PC-3 (cell line): ENCODE data around the gene BCKDHB. TPM values are rescaled to one million over a fixed set of nuclear protein-coding genes. Genes with fewer than 3 reads are reported as not detected.

Source experiments
- ATAC-seq: fragments of 200-7000 bp; cut with Tn5 transposase; 2 replicates; pipeline ENCODE4 v1.9.1; 2020; ENCODE audit warnings: mild to moderate bottlenecking, moderate library complexity
- BruUV-seq: library from RNA; stranded (reverse); fragments of 400-500 nt; replicated peaks from 2 replicates; lab custom pipeline; 2021; lab: Mats Ljungman, UMichigan
- CTCF ChIA-PET: fragments of 300-600 bp; sonication (Branson Sonifier 250); formaldehyde crosslinking; loops from one replicate; lab custom pipeline; 2022; ENCODE audit warnings: antibody characterized with exemption; lab: Charles Lee
- POLR2A ChIA-PET: fragments of 300-600 bp; sonication (Branson Sonifier 250); formaldehyde crosslinking; loops from one replicate; lab custom pipeline; 2022; ENCODE audit warnings: antibody characterized with exemption; ENCODE audit not compliant: unreplicated experiment; lab: Charles Lee
- DNase-seq: peaks from one replicate; pipeline ENCODE4 v3.0.0-alpha.2; 2015
- H2AFZ ChIP-seq: fragments of 300-600 bp; sonication (generic); 2 replicates; pipeline ENCODE4 v1.6.0; 2016; ENCODE audit warnings: antibody characterized with exemption, low read length
- H3F3A ChIP-seq: fragments of 300-600 bp; sonication (generic); one replicate; pipeline ENCODE4 v1.6.0; 2017; ENCODE audit warnings: antibody characterized with exemption, low read length, control low read depth, mild to moderate bottlenecking; ENCODE audit not compliant: unreplicated experiment
- H3K27ac ChIP-seq: fragments of 300-600 bp; sonication (generic); 2 replicates; pipeline ENCODE4 v1.5.1; 2016; ENCODE audit warnings: mild to moderate bottlenecking, low read length
- H3K27me3 ChIP-seq: fragments of 300-600 bp; sonication (generic); 2 replicates; pipeline ENCODE4 v1.6.1; 2016; ENCODE audit warnings: low read length, mixed read lengths
- H3K36me3 ChIP-seq: fragments of 300-600 bp; sonication (generic); 2 replicates; pipeline ENCODE4 v1.6.1; 2016; ENCODE audit warnings: low read depth, mixed run types, low read length, mixed read lengths
- H3K4me1 ChIP-seq: fragments of 300-600 bp; sonication (generic); 2 replicates; pipeline ENCODE4 v1.5.1; 2016; ENCODE audit warnings: low read length; ENCODE audit not compliant: insufficient read depth
- H3K4me2 ChIP-seq: fragments of 300-600 bp; sonication (generic); 2 replicates; pipeline ENCODE4 v1.6.0; 2016; ENCODE audit warnings: low read length
- H3K4me3 ChIP-seq: fragments of 300-600 bp; sonication (generic); 2 replicates; pipeline ENCODE4 v1.5.1; 2016; ENCODE audit warnings: mild to moderate bottlenecking, low read length, mixed read lengths
- H3K79me2 ChIP-seq: fragments of 300-600 bp; sonication (generic); 2 replicates; pipeline ENCODE4 v1.6.1; 2017; ENCODE audit warnings: low read length, mixed read lengths
- H3K9ac ChIP-seq: fragments of 300-600 bp; sonication (generic); 2 replicates; pipeline ENCODE4 v1.6.0; 2016; ENCODE audit warnings: mild to moderate bottlenecking, low read length
- H3K9me2 ChIP-seq: fragments of 300-600 bp; sonication (generic); replicated peaks from 2 replicates; pipeline ENCODE4 v1.6.1; 2016; ENCODE audit warnings: mixed run types, low read length, mixed read lengths
- H3K9me3 ChIP-seq: fragments of 300-600 bp; sonication (generic); 2 replicates; pipeline ENCODE4 v1.6.1; 2016; ENCODE audit warnings: low read length, mixed read lengths
- H4K20me1 ChIP-seq: fragments of 300-600 bp; sonication (generic); 2 replicates; pipeline ENCODE4 v1.6.1; 2016; ENCODE audit warnings: low read length, mixed read lengths
- EZH2 ChIP-seq: fragments of 300-600 bp; sonication (generic); IDR thresholded peaks from one replicate; pipeline ENCODE4 v1.6.1; 2017; ENCODE audit warnings: antibody characterized with exemption, mild to moderate bottlenecking, low read length; ENCODE audit not compliant: unreplicated experiment
- EZH2phosphoT487 ChIP-seq: fragments of 300-600 bp; sonication (generic); IDR thresholded peaks from 2 replicates; pipeline ENCODE4 v1.6.1; 2018; ENCODE audit warnings: mild to moderate bottlenecking, antibody characterized with exemption, low read length, borderline replicate concordance
- intact Hi-C: fragments of 100-400 bp; cut with micrococcal nuclease; formaldehyde crosslinking; loops from 2 replicates; pipeline ENCODE4 v1.9.0; 2023
- total RNA-seq: library from RNA; depleted of rRNA; stranded (reverse); fragments of >200 nt; gene quantifications from 2 replicates; pipeline ENCODE4 v1.2.3, GENCODE V29; 2014
- TF ChIP-seq, protein P1 (sequence below): fragments of 300-600 bp; sonication (generic); conservative IDR thresholded peaks from 2 replicates; pipeline ENCODE4 v1.5.1; 2017; ENCODE audit warnings: antibody characterized with exemption, low read depth, mild to moderate bottlenecking, low read length

Gene BCKDHB
- total RNA-seq, 1 experiment from 2014 or later, result 9.9 TPM

DNA sequence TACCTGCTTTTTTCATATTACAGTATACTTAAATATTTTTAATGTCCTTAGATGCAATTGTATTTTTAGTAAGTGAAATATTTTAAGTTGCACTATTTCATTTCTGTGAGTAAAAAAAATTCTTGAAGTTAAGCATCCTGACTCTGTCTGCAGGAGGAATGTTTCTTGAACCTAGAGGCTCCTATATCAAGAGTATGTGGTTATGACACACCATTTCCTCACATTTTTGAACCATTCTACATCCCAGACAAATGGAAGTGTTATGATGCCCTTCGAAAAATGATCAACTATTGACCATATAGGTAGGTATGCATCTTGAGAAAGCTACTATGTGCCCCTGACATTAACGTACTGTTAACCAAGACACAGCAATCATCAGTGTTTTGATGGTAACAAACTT is 237.0 kb downstream of the BCKDHB start:
- no peaks in the 10 kb centered on the region for H3F3A ChIP-seq
- POLR2A ChIA-PET, result no interaction called here
- no peak for ATAC-seq
- no peak overlapping the region for H3K27ac ChIP-seq
- H3K27me3 ChIP-seq, result no peaks in the 10 kb centered on the region
- H3K79me2 ChIP-seq, result no peaks in the 10 kb centered on the region
- no peak for DNase-seq
- no peaks in the 10 kb centered on the region for H3K4me1 ChIP-seq
- H4K20me1 ChIP-seq, result no peaks in the 10 kb centered on the region
- intact Hi-C loops, result no loop called here
- no peaks in the 10 kb centered on the region for H3K9me2 ChIP-seq
- no peak overlapping the region for H3K4me2 ChIP-seq
- H3K9me3 ChIP-seq, result no peaks in the 10 kb centered on the region
- H3K36me3 ChIP-seq, result no peaks in the 10 kb centered on the region
- H2AFZ ChIP-seq, result no peak overlapping the region
- H3K4me3 ChIP-seq, result no peak overlapping the region
- TF ChIP-seq, protein P1, sequence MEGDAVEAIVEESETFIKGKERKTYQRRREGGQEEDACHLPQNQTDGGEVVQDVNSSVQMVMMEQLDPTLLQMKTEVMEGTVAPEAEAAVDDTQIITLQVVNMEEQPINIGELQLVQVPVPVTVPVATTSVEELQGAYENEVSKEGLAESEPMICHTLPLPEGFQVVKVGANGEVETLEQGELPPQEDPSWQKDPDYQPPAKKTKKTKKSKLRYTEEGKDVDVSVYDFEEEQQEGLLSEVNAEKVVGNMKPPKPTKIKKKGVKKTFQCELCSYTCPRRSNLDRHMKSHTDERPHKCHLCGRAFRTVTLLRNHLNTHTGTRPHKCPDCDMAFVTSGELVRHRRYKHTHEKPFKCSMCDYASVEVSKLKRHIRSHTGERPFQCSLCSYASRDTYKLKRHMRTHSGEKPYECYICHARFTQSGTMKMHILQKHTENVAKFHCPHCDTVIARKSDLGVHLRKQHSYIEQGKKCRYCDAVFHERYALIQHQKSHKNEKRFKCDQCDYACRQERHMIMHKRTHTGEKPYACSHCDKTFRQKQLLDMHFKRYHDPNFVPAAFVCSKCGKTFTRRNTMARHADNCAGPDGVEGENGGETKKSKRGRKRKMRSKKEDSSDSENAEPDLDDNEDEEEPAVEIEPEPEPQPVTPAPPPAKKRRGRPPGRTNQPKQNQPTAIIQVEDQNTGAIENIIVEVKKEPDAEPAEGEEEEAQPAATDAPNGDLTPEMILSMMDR, result no peak
- TF ChIP-seq EZH2 (no peak), EZH2phosphoT487 (no peak)
- CTCF ChIA-PET, result no interaction called here
- BruUV-seq, result no TSS peak
- no peak overlapping the region for H3K9ac ChIP-seq

DNA sequence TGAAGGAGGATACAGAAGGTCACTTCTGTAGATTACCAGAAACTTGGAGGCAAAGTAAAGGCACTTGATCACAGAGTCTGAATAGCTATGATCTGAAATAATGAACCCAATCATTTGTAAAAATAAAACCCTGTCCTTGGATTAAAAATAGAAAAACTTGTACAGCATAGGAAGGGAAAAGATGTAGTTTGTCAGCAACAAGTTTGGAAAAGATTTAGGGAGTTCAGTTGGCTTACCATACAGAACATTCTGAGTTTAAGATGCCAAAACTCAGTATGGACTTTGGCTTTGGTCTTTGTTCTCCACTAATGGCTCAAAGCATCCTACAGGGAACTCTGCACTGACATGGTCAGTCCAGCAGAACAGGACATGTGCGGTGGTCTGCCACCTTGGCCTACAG is 240.6 kb downstream of the BCKDHB start:
- H3K79me2 ChIP-seq, result no peaks in the 10 kb centered on the region
- DNase-seq, result no peak
- H3K36me3 ChIP-seq, result no peaks in the 10 kb centered on the region
- BruUV-seq, result no TSS peak
- no peak overlapping the region for H3K4me2 ChIP-seq
- CTCF ChIA-PET, result no interaction called here
- no peaks in the 10 kb centered on the region for H4K20me1 ChIP-seq
- TF ChIP-seq, protein P1, result no peak
- no peak for TF ChIP-seq EZH2
- TF ChIP-seq EZH2phosphoT487, result no peak
- POLR2A ChIA-PET, result no interaction called here
- no peak overlapping the region for H3K27ac ChIP-seq
- H3K4me3 ChIP-seq, result no peak overlapping the region
- H3F3A ChIP-seq, result no peaks in the 10 kb centered on the region
- H3K4me1 ChIP-seq, result no peaks in the 10 kb centered on the region
- no peak overlapping the region for H3K9ac ChIP-seq
- H3K9me3 ChIP-seq, result no peaks in the 10 kb centered on the region
- H2AFZ ChIP-seq, result no peak overlapping the region
- H3K9me2 ChIP-seq, result no peaks in the 10 kb centered on the region
- intact Hi-C loops, result no loop called here
- ATAC-seq, result no peak
- H3K27me3 ChIP-seq, result no peaks in the 10 kb centered on the region

DNA sequence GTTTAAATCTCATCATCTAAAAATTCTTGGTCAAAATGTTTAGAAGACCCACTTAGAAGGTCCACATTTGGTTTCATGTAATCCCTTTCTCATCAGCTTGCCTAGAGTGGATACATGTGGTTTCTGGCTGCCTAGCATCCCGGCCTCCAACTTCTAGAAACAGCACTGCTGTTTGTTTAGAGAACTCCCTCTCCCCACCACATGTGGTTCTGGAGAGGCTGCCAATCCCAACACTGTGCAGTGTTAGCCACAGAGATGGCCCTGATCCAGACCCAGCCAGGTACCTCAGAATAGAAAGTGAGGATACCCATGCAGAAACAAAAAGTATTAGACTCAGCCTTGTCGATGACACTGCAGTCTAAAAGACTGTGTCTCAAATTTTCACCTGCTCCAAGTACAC is 241.8 kb downstream of the BCKDHB start:
- TF ChIP-seq EZH2, result no peak
- no peak for TF ChIP-seq EZH2phosphoT487
- TF ChIP-seq, protein P1, result no peak
- no peak overlapping the region for H3K4me2 ChIP-seq
- H4K20me1 ChIP-seq, result no peaks in the 10 kb centered on the region
- H3K27me3 ChIP-seq, result no peaks in the 10 kb centered on the region
- H2AFZ ChIP-seq, result no peak overlapping the region
- no peaks in the 10 kb centered on the region for H3F3A ChIP-seq
- no peaks in the 10 kb centered on the region for H3K9me2 ChIP-seq
- ChIA-PET POLR2A (no interaction called here), CTCF (no interaction called here)
- no peak for DNase-seq
- no peak overlapping the region for H3K27ac ChIP-seq
- intact Hi-C loops, result no loop called here
- no peaks in the 10 kb centered on the region for H3K4me1 ChIP-seq
- H3K4me3 ChIP-seq, result no peak overlapping the region
- BruUV-seq, result no TSS peak
- no peak overlapping the region for H3K9ac ChIP-seq
- no peaks in the 10 kb centered on the region for H3K36me3 ChIP-seq
- no peaks in the 10 kb centered on the region for H3K9me3 ChIP-seq
- no peaks in the 10 kb centered on the region for H3K79me2 ChIP-seq
- no peak for ATAC-seq
